Pancreas (tissue), 10 donors: ENCODE results near the gene PDE3B. TPM values are rescaled to one million over a fixed set of nuclear protein-coding genes. Genes with fewer than 3 reads are reported as not detected.

Experiments
- ATAC-seq, 4 donors: fragments of 200-7000 bp; cut with Tn5 transposase; one replicate each; pipeline versions ENCODE4 v1.8.0 to v1.9.1; 2020; ENCODE audit warnings: mild to moderate bottlenecking in 4 of 4, moderate library complexity in 4 of 4
- DNase-seq, 6 donors: peaks; one replicate each; pipeline ENCODE4 v3.0.0-alpha.2; 2020
- FAIRE-seq: peaks from 2 replicates; lab custom pipeline; 2012; peaks lifted over from hg19 to GRCh38; lab: Jason Lieb, UNC
- H3K27ac ChIP-seq, 4 donors: fragments of 200-600 bp; sonication (generic); 1 replicate in 3 of 4; 2 replicates in 1 of 4; pipeline versions ENCODE4 v1.5.0 to v1.8.0; 2020
- H3K27me3 ChIP-seq, 4 donors: fragments of 200-600 bp; one replicate each; pipeline ENCODE4 v1.8.0; 2021
- H3K36me3 ChIP-seq, 3 donors: fragments of 200-600 bp; sonication (generic) in 1 of 3; one replicate each; pipeline versions ENCODE4 v1.5.0 to v1.8.0; 2020 to 2021
- H3K4me1 ChIP-seq, 3 donors: fragments of 200-600 bp; one replicate each; pipeline ENCODE4 v1.8.0; 2021
- H3K4me3 ChIP-seq, 4 donors: fragments of 200-600 bp; sonication (generic) in 2 of 4; one replicate each; pipeline versions ENCODE4 v1.5.0 to v1.8.0; 2020 to 2021
- H3K9me3 ChIP-seq, 4 donors: fragments of 200-600 bp; one replicate each; pipeline ENCODE4 v1.8.0; 2021
- WGBS, 2 donors: extraction: QIAGEN DNeasy Blood & Tissue Kit; methylation state at CpG; one replicate each; pipeline ENCODE4 v1.1.7; 2013; 5-methylcytosine and 5-hydroxymethylcytosine counted together
- intact Hi-C, 3 donors: fragments of 100-400 bp; cut with DNase I; formaldehyde crosslinking; loops; one replicate each; pipeline versions ENCODE4 v1.11.1 to v1.14.2; 2022
- polyA plus RNA-seq, 2 donors: library from polyadenylated mRNA; stranded (reverse); fragments of 200-250 nt; gene quantifications; one replicate each; pipeline ENCODE4 v1.2.3, GENCODE V29; 2013
- total RNA-seq, 6 donors: library from RNA; stranded (reverse); fragmentation: NEBNext Ultra II Directional in 4 of 6; extraction: Animal tissue kit (Norgen Biotek cat#: 25700) in 4 of 6; gene quantifications; one replicate each; pipeline versions ENCODE4 v1.2.1 to v1.2.4, GENCODE V29; 2021 to 2023
- TF ChIP-seq, protein P1 (sequence below), 4 donors: fragments of 200-600 bp; sonication (generic) in 3 of 4; IDR thresholded peaks; one replicate each; pipeline versions ENCODE4 v1.5.0 to v1.8.0; 2021; ENCODE audit warnings: antibody characterized with exemption in 4 of 4
- donor health status: healthy with polysubstance abuse.
- donor health status: DM: no; HTN: no; CAD: no; lungs with moderate emphysema.
- donor health status: DM: no; HTN: no; CAD: no.
- donor health status: control.
- donor health status: control.
- donor health status: Bipolar disorder and iron deficiency.
- donor health status: DM: yes; HTN: yes; CAD: no.
- donor health status: DM: no; HTN: no; CAD: no.
- donor health status: DM: no; HTN: no; CAD: no.
- donor health status: DM: yes; HTN: yes; CAD: no.

Gene PDE3B
- total and polyA plus RNA-seq, 8 donors = 5.1 to 14.1 (median 9.6) TPM

DNA sequence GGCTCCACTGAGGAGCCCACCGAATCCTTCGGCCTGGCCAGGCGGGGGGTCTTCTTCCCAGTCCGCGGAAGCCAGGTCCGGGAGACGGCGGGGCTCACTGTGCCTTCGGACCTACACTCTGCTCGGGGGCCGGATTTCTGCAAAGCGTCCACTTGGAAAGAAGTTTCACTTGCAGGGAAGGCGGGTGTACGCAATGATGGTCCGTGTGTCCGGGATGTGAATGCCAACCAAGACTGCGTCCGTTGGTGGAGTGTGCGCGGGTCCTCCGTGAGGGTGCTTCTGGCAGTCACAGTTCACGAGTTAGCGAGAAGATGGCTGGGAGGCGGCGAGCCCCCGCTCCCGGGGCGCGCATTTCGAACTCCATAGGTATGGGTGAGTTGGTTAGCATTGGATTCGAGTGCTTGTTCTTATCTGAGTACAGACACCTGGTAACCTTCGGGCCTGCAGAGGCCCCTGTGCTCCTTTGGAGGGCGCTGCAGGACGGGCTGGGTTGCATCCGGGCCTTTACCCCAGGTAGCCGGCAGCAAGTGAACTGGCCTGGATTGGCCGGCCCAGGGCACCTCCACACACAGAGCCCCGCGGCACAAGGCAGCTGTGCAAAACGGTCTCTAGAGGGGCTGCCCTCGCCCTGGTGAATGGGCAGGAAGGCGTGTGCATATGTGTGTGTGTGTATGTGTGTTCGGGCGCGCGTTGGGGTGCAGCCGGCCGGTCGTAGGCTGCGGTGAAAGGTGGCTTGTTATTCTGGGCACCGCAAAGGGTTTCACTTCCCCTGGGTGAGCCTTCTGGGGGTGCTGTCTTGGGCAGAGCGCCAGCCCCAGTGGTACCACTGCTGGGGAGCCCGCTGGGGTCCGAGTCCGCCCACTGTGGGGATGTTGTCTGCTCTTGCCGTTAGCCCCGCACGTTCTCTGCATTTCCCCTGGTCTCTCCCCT, 261.8 kb downstream of the PDE3B start:
- no peaks in the 10 kb centered on the region for H3K36me3 ChIP-seq
- H3K4me1 ChIP-seq = peaks cover 0 to 7% (median 0%) of the 10 kb centered on the region in 3 donors
- no peaks in the 10 kb centered on the region for H3K27me3 ChIP-seq
- intact Hi-C loops = loop anchor here in 1 of 3 donors (5.0 to 10.0 kb wide), 3 partner anchors 111 to 371 kb away; partner anchors contain the start of gene CALCB
- WGBS, 2 donors = 11 to 15% methylated on average over 55 to 58 of the region's 58 CpGs
- TF ChIP-seq, protein P1, sequence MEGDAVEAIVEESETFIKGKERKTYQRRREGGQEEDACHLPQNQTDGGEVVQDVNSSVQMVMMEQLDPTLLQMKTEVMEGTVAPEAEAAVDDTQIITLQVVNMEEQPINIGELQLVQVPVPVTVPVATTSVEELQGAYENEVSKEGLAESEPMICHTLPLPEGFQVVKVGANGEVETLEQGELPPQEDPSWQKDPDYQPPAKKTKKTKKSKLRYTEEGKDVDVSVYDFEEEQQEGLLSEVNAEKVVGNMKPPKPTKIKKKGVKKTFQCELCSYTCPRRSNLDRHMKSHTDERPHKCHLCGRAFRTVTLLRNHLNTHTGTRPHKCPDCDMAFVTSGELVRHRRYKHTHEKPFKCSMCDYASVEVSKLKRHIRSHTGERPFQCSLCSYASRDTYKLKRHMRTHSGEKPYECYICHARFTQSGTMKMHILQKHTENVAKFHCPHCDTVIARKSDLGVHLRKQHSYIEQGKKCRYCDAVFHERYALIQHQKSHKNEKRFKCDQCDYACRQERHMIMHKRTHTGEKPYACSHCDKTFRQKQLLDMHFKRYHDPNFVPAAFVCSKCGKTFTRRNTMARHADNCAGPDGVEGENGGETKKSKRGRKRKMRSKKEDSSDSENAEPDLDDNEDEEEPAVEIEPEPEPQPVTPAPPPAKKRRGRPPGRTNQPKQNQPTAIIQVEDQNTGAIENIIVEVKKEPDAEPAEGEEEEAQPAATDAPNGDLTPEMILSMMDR (IDR thresholded peaks at IDR 0.05) = peak; percentile 14 to 35 (median 24)
- peak; percentile 74 to 93 (median 83) for DNase-seq
- peak; percentile 86 to 89 (median 86) for ATAC-seq
- H3K27ac ChIP-seq = peak overlapping the region; percentile 57 to 85 (median 81)
- H3K4me3 ChIP-seq = peak overlapping the region; percentile 38 to 68 (median 56)
- no peak for FAIRE-seq
- H3K9me3 ChIP-seq = no peaks in the 10 kb centered on the region

DNA sequence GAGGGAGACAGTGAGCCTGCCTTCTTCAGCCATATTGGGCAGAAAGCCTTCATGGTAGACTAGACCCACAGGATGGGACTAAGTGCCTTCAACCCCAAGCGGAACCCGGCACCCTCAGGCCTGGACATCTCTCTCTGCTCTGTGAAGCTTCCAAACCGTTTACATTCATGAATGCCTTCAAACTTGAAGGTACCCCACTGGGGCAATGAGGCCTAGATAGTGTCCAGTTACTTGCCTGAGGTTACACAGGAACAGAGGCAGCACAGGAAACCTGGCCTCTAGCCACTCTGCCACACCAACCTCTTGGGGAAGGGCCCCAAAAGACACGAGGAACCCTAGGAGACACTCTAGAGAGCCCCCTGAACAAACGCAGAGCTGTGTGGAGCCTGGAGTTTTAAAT, 263.0 kb downstream of the PDE3B start:
- DNase-seq (peak in 2 of 6 donors; percentile 13 to 41), FAIRE-seq (no peak), ATAC-seq (no peak)
- Histone ChIP-seq H3K4me3 (no peak overlapping the region), H3K9me3 (no peaks in the 10 kb centered on the region), H3K27me3 (no peaks in the 10 kb centered on the region), H3K27ac (no peak overlapping the region), H3K36me3 (no peaks in the 10 kb centered on the region), H3K4me1 (peaks cover 0 to 7% (median 0%) of the 10 kb centered on the region in 3 donors)
- TF ChIP-seq, protein P1 (IDR thresholded peaks at IDR 0.05) = no peak
- 81 to 88% methylated on average over 5 of the region's 5 CpGs for WGBS, 2 donors
- intact Hi-C loops = loop anchor here in 1 of 3 donors (5.0 to 10.0 kb wide), 3 partner anchors 112 to 372 kb away; partner anchors contain the start of gene CALCB

DNA sequence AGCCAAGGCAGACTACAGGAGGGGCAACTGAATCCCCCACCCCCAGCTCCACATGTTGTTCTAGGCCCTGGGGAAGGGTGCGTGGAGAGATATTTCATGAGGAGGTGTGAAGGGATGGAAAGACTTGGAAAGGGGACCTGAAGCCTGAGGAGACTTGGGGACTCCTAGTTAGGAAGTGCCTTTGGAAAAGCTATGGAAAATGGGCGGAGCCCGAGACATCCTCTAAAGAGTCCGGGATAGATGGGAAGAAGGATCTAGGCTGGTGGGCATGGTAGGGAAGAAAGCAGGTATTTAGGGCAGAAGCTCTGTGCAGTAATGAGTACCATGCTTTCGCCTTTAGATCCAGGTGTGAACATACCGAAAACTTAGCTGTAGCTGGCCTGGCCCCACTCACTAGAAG, 263.4 kb downstream of the PDE3B start:
- TF ChIP-seq, protein P1 (IDR thresholded peaks at IDR 0.05) = no peak
- DNase-seq = peak in 1 of 6 donors; percentile 13
- intact Hi-C loops = loop anchor here in 1 of 3 donors (5.0 to 10.0 kb wide), 3 partner anchors 112 to 372 kb away; partner anchors contain the start of gene CALCB
- FAIRE-seq = no peak
- H3K27me3 ChIP-seq = no peaks in the 10 kb centered on the region
- no peaks in the 10 kb centered on the region for H3K36me3 ChIP-seq
- no peak for ATAC-seq
- H3K4me3 ChIP-seq = no peak overlapping the region
- 82 to 85% methylated on average over 6 of the region's 6 CpGs for WGBS, 2 donors
- H3K9me3 ChIP-seq = no peaks in the 10 kb centered on the region
- no peak overlapping the region for H3K27ac ChIP-seq
- H3K4me1 ChIP-seq = peaks cover 0 to 7% (median 0%) of the 10 kb centered on the region in 3 donors

DNA sequence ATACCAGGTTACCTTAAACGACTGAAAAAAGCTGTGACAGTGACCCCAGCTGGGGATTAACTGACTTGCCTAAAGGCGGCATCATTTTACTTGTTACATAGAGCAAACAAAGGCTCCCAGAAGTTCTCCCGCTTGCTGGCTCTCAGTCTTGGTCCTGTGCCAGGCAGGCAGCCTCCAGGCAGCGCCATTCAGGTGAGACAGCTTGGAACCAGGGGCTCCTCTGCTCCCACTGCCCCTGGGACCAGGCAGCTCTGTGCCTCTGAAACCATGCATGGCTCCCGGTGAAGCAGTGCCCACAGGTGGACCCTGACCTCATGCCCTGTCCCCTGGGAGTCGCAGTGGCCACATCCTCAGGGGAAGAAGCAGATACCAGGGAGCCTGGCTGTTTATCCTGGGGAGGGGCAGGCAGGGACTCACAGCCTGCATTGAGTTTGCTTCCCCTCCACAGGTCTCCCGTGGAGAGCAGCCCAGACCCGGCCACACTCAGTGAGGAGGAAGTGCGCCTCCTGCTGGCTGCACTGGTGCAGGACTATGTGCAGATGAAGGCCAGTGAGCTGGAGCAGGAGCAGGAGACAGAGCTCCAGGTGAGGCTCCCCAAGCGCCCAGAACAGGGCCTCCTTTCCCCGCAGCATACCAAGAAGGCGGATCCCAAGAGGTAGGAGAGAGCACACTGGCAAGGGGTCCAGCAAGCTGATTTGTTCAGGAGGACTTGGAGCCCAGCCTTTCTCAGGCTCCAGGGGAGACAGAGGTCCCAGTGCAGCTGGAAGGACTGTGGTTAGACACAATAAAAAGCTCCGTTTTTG, 264.0 kb downstream of the PDE3B start:
- H3K4me3 ChIP-seq = no peak overlapping the region
- TF ChIP-seq, protein P1 (IDR thresholded peaks at IDR 0.05) = peak; percentile 67 to 78 (median 73)
- FAIRE-seq (no peak), DNase-seq (peak; percentile 64 to 95 (median 86)), ATAC-seq (peak; percentile 53 to 76 (median 69))
- intact Hi-C loops = loop anchor here in 1 of 3 donors (5.0 to 10.0 kb wide), 3 partner anchors 113 to 373 kb away; partner anchors contain the start of gene CALCB
- WGBS, 2 donors = 17% methylated on average over 13 of the region's 13 CpGs
- no peaks in the 10 kb centered on the region for H3K36me3 ChIP-seq
- H3K4me1 ChIP-seq = peaks cover 0 to 7% (median 0%) of the 10 kb centered on the region in 3 donors
- H3K27ac ChIP-seq = no peak overlapping the region
- no peaks in the 10 kb centered on the region for H3K9me3 ChIP-seq
- H3K27me3 ChIP-seq = no peaks in the 10 kb centered on the region
